Natural killer cell (primary cell): ENCODE results near the gene TEX48. TPM values are rescaled to one million over a fixed set of nuclear protein-coding genes. Genes with fewer than 3 reads are reported as not detected.

Experiments used
- ATAC-seq, 3 donors: fragments of 150-1000 bp in 2 of 3; fragments of 200-7000 bp in 1 of 3; cut with Tn5 transposase; 1 replicate in 1 of 3; 2 replicates in 2 of 3; pipeline ENCODE4 v1.10.0; 2021; ENCODE audit warnings: mild to moderate bottlenecking in 2 of 3, moderate library complexity in 2 of 3
- DNase-seq, 2 donors: peaks; one replicate each; pipeline versions ENCODE4 v3.0.0 to v3.0.0-alpha.2; 2013 to 2021; ENCODE audit warnings: mixed read lengths in 1 of 2
- H3K27ac ChIP-seq: one replicate; pipeline ENCODE4 v1.5.1; 2013; ENCODE audit warnings: mild to moderate bottlenecking, low read length
- H3K27me3 ChIP-seq: one replicate; pipeline ENCODE4 v1.6.1; 2013; ENCODE audit warnings: low read length; ENCODE audit not compliant: control insufficient read depth, insufficient read depth
- H3K36me3 ChIP-seq: one replicate; pipeline ENCODE4 v1.6.1; 2013; ENCODE audit warnings: low read length; ENCODE audit not compliant: control insufficient read depth, insufficient read depth
- H3K4me1 ChIP-seq: one replicate; pipeline ENCODE4 v1.6.1; 2013; ENCODE audit warnings: low read length; ENCODE audit not compliant: control insufficient read depth, insufficient read depth
- H3K4me3 ChIP-seq: one replicate; pipeline ENCODE4 v1.5.1; 2013; ENCODE audit warnings: low read length
- H3K9me3 ChIP-seq: one replicate; pipeline ENCODE4 v1.6.1; 2013; ENCODE audit warnings: low read length; ENCODE audit not compliant: control insufficient read depth, insufficient read depth
- H3K27ac Mint-ChIP-seq, 2 donors: one replicate each; pipeline ENCODE4 v1.8.0; 2022; ENCODE audit warnings: mild to moderate bottlenecking in 2 of 2, mixed read lengths in 2 of 2, moderate library complexity in 1 of 2
- H3K27me3 Mint-ChIP-seq, 2 donors: one replicate each; pipeline ENCODE4 v1.8.0; 2022; ENCODE audit warnings: low read depth in 2 of 2, mixed read lengths in 2 of 2
- H3K36me3 Mint-ChIP-seq: one replicate; pipeline ENCODE4 v1.8.0; 2022; ENCODE audit warnings: mixed read lengths
- H3K4me1 Mint-ChIP-seq, 2 donors: one replicate each; pipeline ENCODE4 v1.8.0; 2022; ENCODE audit warnings: mixed read lengths in 2 of 2
- H3K4me3 Mint-ChIP-seq: one replicate; pipeline ENCODE4 v1.8.0; 2022; ENCODE audit warnings: mild to moderate bottlenecking, moderate library complexity, mixed read lengths
- H3K9me3 Mint-ChIP-seq, 2 donors: one replicate each; pipeline ENCODE4 v1.8.0; 2022; ENCODE audit warnings: mixed read lengths in 2 of 2
- WGBS: methylation state at CpG from one replicate; pipeline ENCODE4 v1.1.7; 2013; ENCODE audit warnings: missing lambda C conversion rate; ENCODE audit not compliant: insufficient coverage; 5-methylcytosine and 5-hydroxymethylcytosine counted together
- intact Hi-C: fragments of 100-400 bp; cut with micrococcal nuclease; formaldehyde crosslinking; loops from one replicate; pipeline ENCODE4 v1.14.2; 2022
- total RNA-seq, 4 donors: library from RNA; stranded (reverse); fragments of 120-200 nt in 1 of 4; gene quantifications; one replicate each; pipeline versions ENCODE4 v1.2.3 to v1.2.4, GENCODE V29; 2013 to 2022
- TF ChIP-seq, protein P1 (sequence below): fragments of 200-600 bp; IDR thresholded peaks from one replicate; pipeline ENCODE4 v1.8.0; 2022; ENCODE audit warnings: antibody characterized with exemption

TEX48 gene
- total RNA-seq, 3 donors from 2014 or later (not counting 1 experiment from before 2014, with no cell fraction given), result not detected

- no peaks in the 10 kb centered on the region for H3K27me3 ChIP-seq
- no peaks in the 10 kb centered on the region for H3K4me1 Mint-ChIP-seq
- no peaks in the 10 kb centered on the region for H3K9me3 Mint-ChIP-seq
- H3K4me3 Mint-ChIP-seq, result no peak overlapping the region
- TF ChIP-seq, protein P1, sequence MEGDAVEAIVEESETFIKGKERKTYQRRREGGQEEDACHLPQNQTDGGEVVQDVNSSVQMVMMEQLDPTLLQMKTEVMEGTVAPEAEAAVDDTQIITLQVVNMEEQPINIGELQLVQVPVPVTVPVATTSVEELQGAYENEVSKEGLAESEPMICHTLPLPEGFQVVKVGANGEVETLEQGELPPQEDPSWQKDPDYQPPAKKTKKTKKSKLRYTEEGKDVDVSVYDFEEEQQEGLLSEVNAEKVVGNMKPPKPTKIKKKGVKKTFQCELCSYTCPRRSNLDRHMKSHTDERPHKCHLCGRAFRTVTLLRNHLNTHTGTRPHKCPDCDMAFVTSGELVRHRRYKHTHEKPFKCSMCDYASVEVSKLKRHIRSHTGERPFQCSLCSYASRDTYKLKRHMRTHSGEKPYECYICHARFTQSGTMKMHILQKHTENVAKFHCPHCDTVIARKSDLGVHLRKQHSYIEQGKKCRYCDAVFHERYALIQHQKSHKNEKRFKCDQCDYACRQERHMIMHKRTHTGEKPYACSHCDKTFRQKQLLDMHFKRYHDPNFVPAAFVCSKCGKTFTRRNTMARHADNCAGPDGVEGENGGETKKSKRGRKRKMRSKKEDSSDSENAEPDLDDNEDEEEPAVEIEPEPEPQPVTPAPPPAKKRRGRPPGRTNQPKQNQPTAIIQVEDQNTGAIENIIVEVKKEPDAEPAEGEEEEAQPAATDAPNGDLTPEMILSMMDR, result no peak
- H3K9me3 ChIP-seq, result no peaks in the 10 kb centered on the region
- peaks cover 13% of the 10 kb centered on the region for H3K4me1 ChIP-seq
- no peaks in the 10 kb centered on the region for H3K36me3 Mint-ChIP-seq
- H3K27ac Mint-ChIP-seq, result no peak overlapping the region
- peaks cover 9 to 26% of the 10 kb centered on the region in 2 donors for H3K27me3 Mint-ChIP-seq
- intact Hi-C loops, result no loop called here
- H3K4me3 ChIP-seq, result no peak overlapping the region
- ATAC-seq, result no peak
- H3K36me3 ChIP-seq, result no peaks in the 10 kb centered on the region
- no peak overlapping the region for H3K27ac ChIP-seq
- DNase-seq, result no peak
- 94% methylated on average over 5 of the region's 7 CpGs for WGBS
Observed at GRCh38 chr9:114722081-114722621, 40.2 kb upstream of the TEX48 start.

DNA sequence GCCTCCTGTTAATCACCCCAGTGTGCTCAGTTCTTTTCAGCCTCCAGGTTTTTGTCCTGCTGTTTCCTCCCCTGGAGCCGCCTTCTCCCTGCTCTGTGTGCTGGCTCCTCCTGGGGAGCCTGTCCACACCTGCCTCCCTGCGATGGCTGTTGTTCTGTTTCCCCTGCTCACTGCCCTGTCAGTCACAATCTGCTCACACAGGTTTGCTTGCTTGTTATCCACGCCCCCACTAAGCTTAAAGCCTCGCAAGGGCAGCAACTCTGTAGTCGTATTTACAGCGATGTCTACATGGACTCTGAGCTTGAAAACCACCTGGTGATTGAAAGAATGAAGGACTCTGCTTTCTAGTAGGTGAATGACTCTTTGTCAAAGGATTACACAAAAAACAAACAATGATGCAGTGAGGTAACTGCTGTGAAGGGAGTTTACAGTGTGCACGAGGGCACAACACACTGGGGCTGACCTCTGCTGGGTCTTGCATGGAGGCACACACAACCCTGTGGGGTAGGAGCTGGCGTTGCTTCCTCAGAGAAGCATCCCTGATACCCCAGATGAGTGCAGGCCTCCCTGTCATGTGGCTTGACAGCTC is 39.6 kb upstream of the TEX48 start:
- Histone ChIP-seq H3K36me3 (no peaks in the 10 kb centered on the region), H3K27ac (no peak overlapping the region), H3K4me3 (no peak overlapping the region), H3K9me3 (no peaks in the 10 kb centered on the region), H3K4me1 (peaks cover 13% of the 10 kb centered on the region), H3K27me3 (no peaks in the 10 kb centered on the region)
- H3K27ac Mint-ChIP-seq, result no peak overlapping the region
- H3K36me3 Mint-ChIP-seq, result no peaks in the 10 kb centered on the region
- no peaks in the 10 kb centered on the region for H3K9me3 Mint-ChIP-seq
- peaks cover 0 to 6% of the 10 kb centered on the region in 2 donors for H3K4me1 Mint-ChIP-seq
- ATAC-seq, result no peak
- TF ChIP-seq, protein P1, result no peak
- intact Hi-C loops, result no loop called here
- DNase-seq, result no peak
- H3K4me3 Mint-ChIP-seq, result no peak overlapping the region
- WGBS, result 85% methylated on average over 8 of the region's 8 CpGs
- H3K27me3 Mint-ChIP-seq, result peaks cover 14 to 26% of the 10 kb centered on the region in 2 donors

GRCh38 chr9:114720086-114720676 is 38.2 kb upstream of the TEX48 start:
- Mint-ChIP-seq H3K27ac (no peak overlapping the region), H3K4me3 (no peak overlapping the region), H3K4me1 (peaks cover 0 to 6% of the 10 kb centered on the region in 2 donors), H3K36me3 (no peaks in the 10 kb centered on the region), H3K27me3 (peaks cover 17 to 26% of the 10 kb centered on the region in 2 donors), H3K9me3 (no peaks in the 10 kb centered on the region)
- intact Hi-C loops, result no loop called here
- ATAC-seq (no peak), DNase-seq (no peak)
- WGBS, result 97% methylated on average over 3 of the region's 3 CpGs
- TF ChIP-seq, protein P1, result no peak
- no peak overlapping the region for H3K27ac ChIP-seq
- no peaks in the 10 kb centered on the region for H3K27me3 ChIP-seq
- H3K4me1 ChIP-seq, result peaks cover 13% of the 10 kb centered on the region
- H3K4me3 ChIP-seq, result no peak overlapping the region
- no peaks in the 10 kb centered on the region for H3K9me3 ChIP-seq
- H3K36me3 ChIP-seq, result no peaks in the 10 kb centered on the region
